IPS-15b (cell line): ENCODE data around the gene PDCD1.

Experiments used
- H3K27me3 ChIP-seq: one replicate; pipeline ENCODE4 v1.6.1; 2013; ENCODE audit warnings: low read length; ENCODE audit not compliant: control insufficient read depth, insufficient read depth
- H3K36me3 ChIP-seq: one replicate; pipeline ENCODE4 v1.6.1; 2013; ENCODE audit warnings: low read length; ENCODE audit not compliant: control insufficient read depth, insufficient read depth
- H3K4me1 ChIP-seq: one replicate; pipeline ENCODE4 v1.6.1; 2013; ENCODE audit warnings: mild to moderate bottlenecking, low read length; ENCODE audit not compliant: control insufficient read depth, insufficient read depth
- H3K4me3 ChIP-seq: one replicate; pipeline ENCODE4 v1.5.1; 2013; ENCODE audit warnings: low read depth, low read length
- H3K9ac ChIP-seq: one replicate; pipeline ENCODE4 v1.6.1; 2013; ENCODE audit warnings: low read depth, mild to moderate bottlenecking, low read length
- H3K9me3 ChIP-seq: one replicate; pipeline ENCODE4 v1.6.1; 2013; ENCODE audit warnings: mild to moderate bottlenecking, low read length; ENCODE audit not compliant: control insufficient read depth, insufficient read depth

Gene PDCD1

GRCh38 chr2:241814643-241815476 lies 43.8 kb downstream of the PDCD1 start:
- Histone ChIP-seq H3K9ac (no peak overlapping the region), H3K9me3 (no peaks in the 10 kb centered on the region), H3K4me1 (no peaks in the 10 kb centered on the region), H3K27me3 (no peaks in the 10 kb centered on the region), H3K36me3 (no peaks in the 10 kb centered on the region), H3K4me3 (no peak overlapping the region)

GRCh38 chr2:241814393-241814642 lies 44.4 kb downstream of the PDCD1 start:
- Histone ChIP-seq H3K9ac (no peak overlapping the region), H3K36me3 (no peaks in the 10 kb centered on the region), H3K9me3 (no peaks in the 10 kb centered on the region), H3K4me3 (no peak overlapping the region), H3K27me3 (no peaks in the 10 kb centered on the region), H3K4me1 (no peaks in the 10 kb centered on the region)

- no peak overlapping the region for H3K9ac ChIP-seq
- H3K27me3 ChIP-seq = no peaks in the 10 kb centered on the region
- no peaks in the 10 kb centered on the region for H3K4me1 ChIP-seq
Observed at GRCh38 chr2:241813644-241814392, 44.9 kb downstream of the PDCD1 start.

GRCh38 chr2:241812730-241813643 lies 45.7 kb downstream of the PDCD1 start:
- H3K4me3 ChIP-seq = no peak overlapping the region
- H3K4me1 ChIP-seq = no peaks in the 10 kb centered on the region
- H3K36me3 ChIP-seq = no peaks in the 10 kb centered on the region
- no peaks in the 10 kb centered on the region for H3K27me3 ChIP-seq
- no peak overlapping the region for H3K9ac ChIP-seq
- H3K9me3 ChIP-seq = no peaks in the 10 kb centered on the region

More at GRCh38 chr2:241813644-241814392, 44.9 kb downstream of the PDCD1 start:
- Histone ChIP-seq H3K9me3 (no peaks in the 10 kb centered on the region), H3K4me3 (no peak overlapping the region), H3K36me3 (no peaks in the 10 kb centered on the region)

DNA sequence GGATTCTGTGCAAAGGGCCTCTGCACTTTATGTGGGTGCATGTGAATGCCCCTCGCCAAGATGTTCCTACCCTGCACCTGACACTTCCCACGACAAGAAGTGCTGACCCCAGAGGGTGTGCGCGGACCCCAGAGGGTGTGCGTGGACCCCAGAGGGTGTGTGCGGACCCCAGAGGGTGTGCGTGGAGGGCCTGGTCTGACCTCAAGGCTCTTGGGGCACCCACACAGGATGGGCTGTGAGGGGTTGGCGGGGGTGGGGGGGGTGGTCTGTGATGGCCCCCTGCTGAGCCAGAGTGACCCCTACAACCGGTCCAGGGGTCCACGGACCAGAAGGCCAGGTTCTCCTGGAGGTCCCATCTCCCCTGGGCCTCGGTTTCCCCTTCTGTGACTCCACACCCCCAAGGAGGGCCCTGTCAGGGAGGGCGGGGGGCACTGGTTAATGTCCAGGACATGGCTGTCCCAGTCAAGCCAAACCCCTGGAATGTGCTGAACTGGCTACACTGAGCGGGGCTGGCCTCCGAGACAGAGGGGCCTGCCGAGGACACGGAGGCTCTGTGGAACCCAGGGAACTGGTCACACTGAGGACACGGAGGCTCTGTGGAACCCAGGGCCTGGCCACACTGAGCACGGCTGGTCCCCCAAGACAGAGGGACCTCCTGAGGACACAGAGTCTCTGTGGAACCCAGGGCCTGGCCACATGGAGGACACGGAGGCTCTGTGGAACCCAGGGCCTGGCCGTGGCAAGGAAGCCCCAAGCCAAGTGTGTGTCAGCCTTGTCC lies 46.6 kb downstream of the PDCD1 start:
- Histone ChIP-seq H3K9ac (no peak overlapping the region), H3K36me3 (no peaks in the 10 kb centered on the region), H3K4me3 (no peak overlapping the region), H3K4me1 (no peaks in the 10 kb centered on the region), H3K27me3 (no peaks in the 10 kb centered on the region), H3K9me3 (no peaks in the 10 kb centered on the region)

GRCh38 chr2:241811201-241811951 lies 47.3 kb downstream of the PDCD1 start:
- H3K4me1 ChIP-seq = no peaks in the 10 kb centered on the region
- no peaks in the 10 kb centered on the region for H3K9me3 ChIP-seq
- no peak overlapping the region for H3K9ac ChIP-seq
- no peaks in the 10 kb centered on the region for H3K36me3 ChIP-seq
- H3K27me3 ChIP-seq = no peaks in the 10 kb centered on the region
- H3K4me3 ChIP-seq = no peak overlapping the region

DNA sequence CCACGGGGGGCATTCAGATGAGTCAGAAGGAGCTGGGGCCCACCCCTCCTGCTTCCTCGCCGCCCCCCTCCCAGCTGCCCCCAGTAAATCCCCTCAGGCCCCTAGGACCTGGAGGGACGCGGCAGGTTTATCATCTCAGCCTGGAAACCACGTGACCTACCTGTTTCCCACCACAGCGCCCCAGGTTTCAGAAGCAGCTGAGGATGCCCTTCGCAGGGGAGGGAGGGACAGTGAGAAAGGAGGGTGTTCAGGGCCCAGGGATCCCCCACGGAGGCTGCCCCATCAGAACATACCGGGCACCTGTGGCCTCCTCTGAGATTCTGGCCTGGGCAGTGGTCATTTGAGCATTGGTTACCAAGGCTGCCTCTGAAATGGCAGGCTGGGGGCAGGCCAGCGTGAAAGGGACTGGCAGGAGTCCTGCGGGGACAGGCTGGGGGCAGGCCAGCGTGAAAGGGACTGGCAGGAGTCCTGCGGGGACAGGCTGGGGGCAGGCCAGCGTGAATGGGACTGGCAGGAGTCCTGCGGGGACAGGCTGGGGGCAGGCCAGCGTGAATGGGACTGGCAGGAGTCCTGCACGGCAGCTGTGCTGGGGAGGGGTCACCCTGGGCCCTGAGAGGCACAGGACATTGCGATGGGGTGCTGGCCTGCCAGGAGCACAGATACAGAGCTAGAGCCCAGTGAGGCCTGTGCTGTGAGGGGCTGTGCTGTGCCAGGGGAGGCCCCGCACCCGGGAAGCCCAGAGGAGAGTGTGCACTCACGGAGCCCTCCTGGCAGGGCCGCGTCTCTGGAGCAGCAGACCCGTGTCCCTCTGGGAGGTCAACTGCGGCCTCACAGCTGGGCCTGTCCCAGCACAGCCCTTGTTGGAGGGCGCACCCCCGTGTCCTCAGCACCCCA lies 48.1 kb downstream of the PDCD1 start:
- Histone ChIP-seq H3K9ac (no peak overlapping the region), H3K9me3 (no peaks in the 10 kb centered on the region), H3K36me3 (no peaks in the 10 kb centered on the region), H3K4me1 (no peaks in the 10 kb centered on the region), H3K27me3 (no peaks in the 10 kb centered on the region), H3K4me3 (no peak overlapping the region)

- H3K9ac ChIP-seq = no peak overlapping the region
- H3K4me1 ChIP-seq = peaks cover 3% of the 10 kb centered on the region
- peaks cover 2% of the 10 kb centered on the region for H3K27me3 ChIP-seq
- H3K4me3 ChIP-seq = no peak overlapping the region
- no peaks in the 10 kb centered on the region for H3K36me3 ChIP-seq
- no peaks in the 10 kb centered on the region for H3K9me3 ChIP-seq
Observed at GRCh38 chr2:241809383-241810306, 49.0 kb downstream of the PDCD1 start.

DNA sequence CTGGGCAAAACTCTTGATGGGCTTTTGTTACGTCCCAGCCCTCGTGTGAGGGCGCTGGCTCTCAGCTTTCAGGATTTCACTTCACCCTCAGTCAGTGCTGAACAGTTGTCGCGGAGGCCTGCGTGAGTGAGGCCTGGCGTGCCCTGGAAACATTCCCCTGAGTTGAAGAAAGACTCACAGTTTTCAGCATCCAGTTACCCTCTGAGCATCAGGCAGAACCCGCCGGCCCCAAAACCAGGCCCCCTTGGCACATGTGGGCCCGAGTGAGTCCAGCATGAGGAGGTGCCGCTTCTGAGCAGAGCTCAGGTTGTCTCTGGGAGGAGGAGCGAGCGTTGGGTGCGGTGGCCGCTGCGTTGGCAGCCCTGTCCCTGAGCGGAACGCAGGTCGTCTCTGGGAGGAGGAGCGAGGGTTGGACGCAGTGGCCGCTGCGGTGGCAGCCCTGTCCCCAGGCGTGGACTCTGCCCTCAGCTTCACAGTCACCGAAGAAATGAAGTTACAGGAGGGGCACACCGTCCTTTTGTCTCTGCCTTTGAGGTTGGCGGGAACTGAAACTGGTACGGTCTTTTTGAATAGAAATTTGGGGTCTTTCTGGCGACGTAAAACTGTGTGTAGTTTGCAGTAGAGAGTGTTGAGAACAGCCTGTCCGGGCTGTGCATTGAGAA lies 49.8 kb downstream of the PDCD1 start, which contains the start of gene NEU4:
Gene NEU4, plus strand, starts transcription at position 473 of the 662 bp plus-strand sequence. CDS start 5,292 bp downstream, outside the sequence.
- no peaks in the 10 kb centered on the region for H3K36me3 ChIP-seq
- H3K9ac ChIP-seq = no peak within 1 kb of the TSS
- H3K9me3 ChIP-seq = no peaks in the 10 kb centered on the region
- no peak within 1 kb of the TSS for H3K4me3 ChIP-seq
- peaks cover 6% of the 10 kb centered on the region for H3K4me1 ChIP-seq
- peaks cover 10% of the 10 kb centered on the region for H3K27me3 ChIP-seq
